EH (cell line): ENCODE data around the gene AHCTF1.
A peak's percentile ranks its signal among the peaks of the same experiment; 100 is the strongest.

Source experiments
- DNase-seq: peaks from one replicate; pipeline ENCODE4 v3.0.0-alpha.2; 2015; ENCODE audit warnings: low read depth

Gene AHCTF1

GRCh38 chr1:246798107-246798506 lies 133.6 kb downstream of the AHCTF1 start:
- no peak for DNase-seq

GRCh38 chr1:246797597-246797996 lies 134.2 kb downstream of the AHCTF1 start:
- DNase-seq: no peak

GRCh38 chr1:246797157-246797556 lies 134.6 kb downstream of the AHCTF1 start:
- DNase-seq: no peak

GRCh38 chr1:246795906-246796694 lies 135.6 kb downstream of the AHCTF1 start:
- no peak for DNase-seq

- peak; percentile 78 for DNase-seq
These were observed 136.7 kb downstream of the AHCTF1 start for GRCh38 chr1:246794828-246795671.

GRCh38 chr1:246794048-246794827 lies 137.5 kb downstream of the AHCTF1 start:
- DNase-seq: peak; percentile 34

- DNase-seq: no peak
These were observed 138.3 kb downstream of the AHCTF1 start for GRCh38 chr1:246793356-246793896.

- no peak for DNase-seq
These were observed 139.1 kb downstream of the AHCTF1 start for GRCh38 chr1:246792603-246793002.

- no peak for DNase-seq
These were observed 140.3 kb downstream of the AHCTF1 start for GRCh38 chr1:246791303-246791918.

- no peak for DNase-seq
These were observed 140.9 kb downstream of the AHCTF1 start for GRCh38 chr1:246790833-246791232.

- DNase-seq: no peak
These were observed 141.4 kb downstream of the AHCTF1 start for GRCh38 chr1:246790364-246790763.

- no peak for DNase-seq
These were observed 142.1 kb downstream of the AHCTF1 start for GRCh38 chr1:246789454-246790339.
